Keratinocyte (primary cell): Measurements from ENCODE around the gene PLCL1.

Source experiments
- CTCF ChIP-seq, 3 experiments: IDR thresholded peaks in 1 of 3; conservative IDR thresholded peaks in 1 of 3; optimal IDR thresholded peaks in 1 of 3; 2 replicates in 2 of 3; 3 replicates in 1 of 3; pipeline versions ENCODE3 to v1.5.1; 2011; ENCODE audit warnings: low read length in 3 of 3, mild to moderate bottlenecking in 3 of 3, moderate library complexity in 2 of 3, control low read depth in 1 of 3, inconsistent platforms in 1 of 3; ENCODE audit not compliant: insufficient read depth in 2 of 3; ENCODE audit errors: extremely low read depth in 1 of 3
- EZH2 ChIP-seq: IDR thresholded peaks from one replicate; pipeline ENCODE4 v1.6.1; 2012; ENCODE audit warnings: inconsistent platforms, mild to moderate bottlenecking, low read length, moderate library complexity

- no peak for TF ChIP-seq CTCF (optimal IDR thresholded peaks at IDR 0.05 in 1 of 3, IDR thresholded peaks at IDR 0.05 in 1 of 3, conservative IDR thresholded peaks at IDR 0.05 in 1 of 3; ENCODE audit: extremely low read depth in 1 of 3, insufficient read depth in 2 of 3, low read length in 3 of 3)
- TF ChIP-seq EZH2 = no peak
Observed at GRCh38 chr2:198053776-198054175, 249.4 kb downstream of the PLCL1 start.
